K562 (cell line): ENCODE measurements around the gene AMBRA1. TPM values are rescaled to one million over a fixed set of nuclear protein-coding genes. Genes with fewer than 3 reads are reported as not detected.

Experiments
- CAMTA2 ChIP-seq: fragments of 250-450 bp; sonication (Bioruptor Pico); conservative IDR thresholded peaks from 2 replicates; pipeline ENCODE4 v1.5.1; 2022
- EHMT2 ChIP-seq: fragments of 450-650 bp; IDR thresholded peaks from 2 replicates; pipeline ENCODE4 v1.6.1; 2018; ENCODE audit warnings: antibody characterized with exemption
- ESRRA ChIP-seq: fragments of 450-650 bp; IDR thresholded peaks from 2 replicates; pipeline ENCODE4 v1.6.1; 2014; ENCODE audit warnings: low read depth, mild to moderate bottlenecking, moderate library complexity, borderline replicate concordance
- LEF1 ChIP-seq: fragments of 450-650 bp; IDR thresholded peaks from 2 replicates; pipeline ENCODE4 v1.6.1; 2016; ENCODE audit warnings: mild to moderate bottlenecking
- MEIS2 ChIP-seq: fragments of 450-650 bp; IDR thresholded peaks from 2 replicates; pipeline ENCODE4 v1.6.1; 2014; ENCODE audit warnings: mild to moderate bottlenecking; ENCODE audit not compliant: partially characterized antibody
- PHTF2 ChIP-seq: fragments of 250-450 bp; sonication (Bioruptor Pico); IDR thresholded peaks from 2 replicates; pipeline ENCODE4 v1.5.0; 2021; ENCODE audit warnings: mild to moderate bottlenecking
- RBM25 ChIP-seq: fragments of 200-400 bp; formaldehyde crosslinking; IDR thresholded peaks from 2 replicates; pipeline ENCODE4 v1.6.1; 2018; ENCODE audit warnings: low read length, low read depth, moderate library complexity; ENCODE audit not compliant: severe bottlenecking
- SETDB1 ChIP-seq: IDR thresholded peaks from one replicate; pipeline ENCODE4 v1.6.1; 2012; ENCODE audit warnings: low read length, control low read depth, inconsistent platforms
- ZFP30 ChIP-seq: fragments of 250-450 bp; sonication (Bioruptor Pico); IDR thresholded peaks from 2 replicates; pipeline ENCODE4 v1.8.0; 2022; ENCODE audit warnings: moderate library complexity, mild to moderate bottlenecking, inconsistent platforms, borderline replicate concordance
- ZNF12 ChIP-seq: sonication (generic); formaldehyde crosslinking; IDR thresholded peaks from 2 replicates; pipeline ENCODE4 v1.4.0; 2020; ENCODE audit warnings: mild to moderate bottlenecking, missing genetic modification reagents
- ZNF124 ChIP-seq: sonication (generic); formaldehyde crosslinking; IDR thresholded peaks from 2 replicates; pipeline ENCODE4 v1.8.1; 2022; ENCODE audit warnings: missing genetic modification reagents
- ZNF174 ChIP-seq: fragments of 250-450 bp; sonication (Bioruptor Pico); IDR thresholded peaks from 2 replicates; pipeline ENCODE4 v1.4.0; 2020; ENCODE audit warnings: mild to moderate bottlenecking
- ZNF584 ChIP-seq: fragments of 200-800 bp; sonication (Bioruptor generic); IDR thresholded peaks from 2 replicates; pipeline ENCODE4 v1.6.1; 2016; ENCODE audit warnings: low read depth, mild to moderate bottlenecking, missing genetic modification characterization, missing compliant biosample characterization
- polyA plus RNA-seq, 8 experiments: library from polyadenylated mRNA; depleted of rRNA in 4 of 8; stranded (reverse) in 5 of 8; unstranded in 3 of 8; fragments of >200 nt; fragmentation: Nextera tagmentation in 2 of 8; fragmentation: Illumina TruSeq in 1 of 8; extraction: Ambion mirVana in 2 of 8; extraction: Trizol in 1 of 8; gene quantifications; 2 replicates each; pipeline versions ENCODE4 v1.2.1 to v1.2.3, GENCODE V29; 2011 to 2014; ENCODE audit warnings: inconsistent platforms in 1 of 8, missing spikeins in 1 of 8
- total RNA-seq, 7 experiments: library from RNA; depleted of rRNA in 6 of 7; stranded (reverse); fragments of >200 nt in 6 of 7; fragmentation: Illumina TruSeq in 2 of 7; extraction: Trizol in 2 of 7; gene quantifications; 2 replicates each; pipeline versions ENCODE4 v1.2.1 to v1.2.3, GENCODE V29; 2011 to 2021; ENCODE audit warnings: low replicate concordance in 1 of 7
- TF ChIP-seq, protein P1 (sequence below): fragments of 450-650 bp; IDR thresholded peaks from 2 replicates; pipeline ENCODE4 v1.6.1; 2016; ENCODE audit warnings: borderline replicate concordance
- TF ChIP-seq, protein P2 (sequence below): sonication (generic); formaldehyde crosslinking; IDR thresholded peaks from 2 replicates; pipeline ENCODE4 v1.9.0; 2022; ENCODE audit warnings: mild to moderate bottlenecking, missing genetic modification reagents
- TF ChIP-seq, protein P3 (sequence below): sonication (generic); formaldehyde crosslinking; IDR thresholded peaks from 2 replicates; pipeline ENCODE4 v1.8.0; 2022; ENCODE audit warnings: mild to moderate bottlenecking, missing genetic modification reagents
- TF ChIP-seq, protein P4 (sequence below), 2 experiments: IDR thresholded peaks; 2 replicates each; pipeline ENCODE4 v1.6.1; 2011; ENCODE audit warnings: borderline replicate concordance in 1 of 2, control low read depth in 1 of 2, low read depth in 1 of 2, low read length in 1 of 2, mild to moderate bottlenecking in 1 of 2, mixed read lengths in 1 of 2, moderate library complexity in 1 of 2; ENCODE audit not compliant: insufficient read depth in 1 of 2, insufficient read length in 1 of 2, poor library complexity in 1 of 2, severe bottlenecking in 1 of 2; ENCODE audit errors: extremely low read depth in 1 of 2
- TF ChIP-seq, protein P5 (sequence below): fragments of 450-650 bp; IDR thresholded peaks from 2 replicates; pipeline ENCODE4 v1.6.1; 2016

AMBRA1 gene
- total and polyA plus RNA-seq, 9 of the 15 experiments (the other 6 are each of a cell fraction or from before 2014, with no cell fraction given), result 0.15 to 24.5 (median 13.0) TPM

DNA sequence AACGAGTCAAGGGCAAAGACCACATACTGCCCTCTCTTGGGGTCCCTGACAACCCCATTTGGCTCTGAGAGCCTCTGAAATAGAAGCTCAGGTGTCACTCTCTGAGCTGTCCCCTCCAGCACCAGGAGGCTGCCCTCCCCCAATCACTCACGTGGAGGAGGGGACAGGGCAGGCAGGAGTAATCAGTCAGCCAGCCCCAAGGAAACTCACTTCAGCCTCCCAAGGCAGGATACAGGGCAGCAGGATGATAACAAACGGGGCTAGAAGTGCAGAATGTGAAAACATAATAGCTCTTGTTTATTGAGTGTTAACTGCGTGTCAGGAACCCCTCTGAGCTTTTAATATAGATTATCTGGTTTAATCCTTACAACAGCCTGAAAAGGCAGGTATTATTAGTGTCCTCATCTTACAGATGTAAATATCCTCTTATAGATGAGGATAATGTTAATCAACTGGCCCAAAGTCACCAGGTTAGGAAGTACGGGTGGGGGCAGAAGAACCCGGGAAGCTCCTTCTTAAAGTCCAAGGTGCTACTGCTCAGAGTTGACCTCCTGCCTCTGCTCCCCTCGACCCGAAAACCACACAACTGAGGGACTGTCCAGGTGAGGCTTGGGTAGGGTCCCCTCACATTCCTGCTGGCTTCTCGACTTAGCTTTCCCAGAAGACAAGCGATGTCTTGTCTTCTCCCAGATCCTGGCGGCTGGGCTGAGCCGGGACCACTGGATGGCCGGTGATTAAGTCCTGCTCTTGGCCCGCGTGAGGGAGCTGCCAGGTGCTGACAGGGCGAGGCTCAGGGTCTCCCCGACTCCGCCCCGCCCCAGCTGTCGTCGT, 205.0 kb downstream of the AMBRA1 start (continued):
- TF ChIP-seq, protein P1, sequence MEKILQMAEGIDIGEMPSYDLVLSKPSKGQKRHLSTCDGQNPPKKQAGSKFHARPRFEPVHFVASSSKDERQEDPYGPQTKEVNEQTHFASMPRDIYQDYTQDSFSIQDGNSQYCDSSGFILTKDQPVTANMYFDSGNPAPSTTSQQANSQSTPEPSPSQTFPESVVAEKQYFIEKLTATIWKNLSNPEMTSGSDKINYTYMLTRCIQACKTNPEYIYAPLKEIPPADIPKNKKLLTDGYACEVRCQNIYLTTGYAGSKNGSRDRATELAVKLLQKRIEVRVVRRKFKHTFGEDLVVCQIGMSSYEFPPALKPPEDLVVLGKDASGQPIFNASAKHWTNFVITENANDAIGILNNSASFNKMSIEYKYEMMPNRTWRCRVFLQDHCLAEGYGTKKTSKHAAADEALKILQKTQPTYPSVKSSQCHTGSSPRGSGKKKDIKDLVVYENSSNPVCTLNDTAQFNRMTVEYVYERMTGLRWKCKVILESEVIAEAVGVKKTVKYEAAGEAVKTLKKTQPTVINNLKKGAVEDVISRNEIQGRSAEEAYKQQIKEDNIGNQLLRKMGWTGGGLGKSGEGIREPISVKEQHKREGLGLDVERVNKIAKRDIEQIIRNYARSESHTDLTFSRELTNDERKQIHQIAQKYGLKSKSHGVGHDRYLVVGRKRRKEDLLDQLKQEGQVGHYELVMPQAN, result peak; percentile 46; the same call in 1 of the 2 replicates
- TF ChIP-seq RBM25 (no peak), SETDB1 (no peak), ZNF174 (CRISPR knock-in tag) (no peak), ZNF12 (CRISPR knock-in tag) (no peak), ZNF584 (CRISPR knock-in tag) (no peak), ZFP30 (CRISPR knock-in tag) (no peak), ZNF124 (CRISPR knock-in tag) (no peak), EHMT2 (peak; percentile 75), LEF1 (0 out of 2 replicates have a peak, but pooled peaks have one; percentile 13), CAMTA2 (CRISPR knock-in tag) (no peak), PHTF2 (CRISPR knock-in tag) (no peak), MEIS2 (peak; percentile 40), ESRRA (peak; percentile 60)
- TF ChIP-seq, protein P2, sequence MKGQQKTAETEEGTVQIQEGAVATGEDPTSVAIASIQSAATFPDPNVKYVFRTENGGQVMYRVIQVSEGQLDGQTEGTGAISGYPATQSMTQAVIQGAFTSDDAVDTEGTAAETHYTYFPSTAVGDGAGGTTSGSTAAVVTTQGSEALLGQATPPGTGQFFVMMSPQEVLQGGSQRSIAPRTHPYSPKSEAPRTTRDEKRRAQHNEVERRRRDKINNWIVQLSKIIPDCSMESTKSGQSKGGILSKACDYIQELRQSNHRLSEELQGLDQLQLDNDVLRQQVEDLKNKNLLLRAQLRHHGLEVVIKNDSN (CRISPR knock-in tag), result peak; percentile 47; the same call in 1 of the 2 replicates
- TF ChIP-seq, protein P3, sequence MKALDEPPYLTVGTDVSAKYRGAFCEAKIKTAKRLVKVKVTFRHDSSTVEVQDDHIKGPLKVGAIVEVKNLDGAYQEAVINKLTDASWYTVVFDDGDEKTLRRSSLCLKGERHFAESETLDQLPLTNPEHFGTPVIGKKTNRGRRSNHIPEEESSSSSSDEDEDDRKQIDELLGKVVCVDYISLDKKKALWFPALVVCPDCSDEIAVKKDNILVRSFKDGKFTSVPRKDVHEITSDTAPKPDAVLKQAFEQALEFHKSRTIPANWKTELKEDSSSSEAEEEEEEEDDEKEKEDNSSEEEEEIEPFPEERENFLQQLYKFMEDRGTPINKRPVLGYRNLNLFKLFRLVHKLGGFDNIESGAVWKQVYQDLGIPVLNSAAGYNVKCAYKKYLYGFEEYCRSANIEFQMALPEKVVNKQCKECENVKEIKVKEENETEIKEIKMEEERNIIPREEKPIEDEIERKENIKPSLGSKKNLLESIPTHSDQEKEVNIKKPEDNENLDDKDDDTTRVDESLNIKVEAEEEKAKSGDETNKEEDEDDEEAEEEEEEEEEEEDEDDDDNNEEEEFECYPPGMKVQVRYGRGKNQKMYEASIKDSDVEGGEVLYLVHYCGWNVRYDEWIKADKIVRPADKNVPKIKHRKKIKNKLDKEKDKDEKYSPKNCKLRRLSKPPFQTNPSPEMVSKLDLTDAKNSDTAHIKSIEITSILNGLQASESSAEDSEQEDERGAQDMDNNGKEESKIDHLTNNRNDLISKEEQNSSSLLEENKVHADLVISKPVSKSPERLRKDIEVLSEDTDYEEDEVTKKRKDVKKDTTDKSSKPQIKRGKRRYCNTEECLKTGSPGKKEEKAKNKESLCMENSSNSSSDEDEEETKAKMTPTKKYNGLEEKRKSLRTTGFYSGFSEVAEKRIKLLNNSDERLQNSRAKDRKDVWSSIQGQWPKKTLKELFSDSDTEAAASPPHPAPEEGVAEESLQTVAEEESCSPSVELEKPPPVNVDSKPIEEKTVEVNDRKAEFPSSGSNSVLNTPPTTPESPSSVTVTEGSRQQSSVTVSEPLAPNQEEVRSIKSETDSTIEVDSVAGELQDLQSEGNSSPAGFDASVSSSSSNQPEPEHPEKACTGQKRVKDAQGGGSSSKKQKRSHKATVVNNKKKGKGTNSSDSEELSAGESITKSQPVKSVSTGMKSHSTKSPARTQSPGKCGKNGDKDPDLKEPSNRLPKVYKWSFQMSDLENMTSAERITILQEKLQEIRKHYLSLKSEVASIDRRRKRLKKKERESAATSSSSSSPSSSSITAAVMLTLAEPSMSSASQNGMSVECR (CRISPR knock-in tag), result peak; percentile 72
- TF ChIP-seq, protein P4, sequence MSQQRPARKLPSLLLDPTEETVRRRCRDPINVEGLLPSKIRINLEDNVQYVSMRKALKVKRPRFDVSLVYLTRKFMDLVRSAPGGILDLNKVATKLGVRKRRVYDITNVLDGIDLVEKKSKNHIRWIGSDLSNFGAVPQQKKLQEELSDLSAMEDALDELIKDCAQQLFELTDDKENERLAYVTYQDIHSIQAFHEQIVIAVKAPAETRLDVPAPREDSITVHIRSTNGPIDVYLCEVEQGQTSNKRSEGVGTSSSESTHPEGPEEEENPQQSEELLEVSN (IDR thresholded peaks at IDR 0.05; ENCODE audit: borderline replicate concordance in 1 of 2, extremely low read depth in 1 of 2, insufficient read depth in 1 of 2, insufficient read length in 1 of 2, low read depth in 1 of 2, low read length in 1 of 2, poor library complexity in 1 of 2, severe bottlenecking in 1 of 2), result no peak
- TF ChIP-seq, protein P5, sequence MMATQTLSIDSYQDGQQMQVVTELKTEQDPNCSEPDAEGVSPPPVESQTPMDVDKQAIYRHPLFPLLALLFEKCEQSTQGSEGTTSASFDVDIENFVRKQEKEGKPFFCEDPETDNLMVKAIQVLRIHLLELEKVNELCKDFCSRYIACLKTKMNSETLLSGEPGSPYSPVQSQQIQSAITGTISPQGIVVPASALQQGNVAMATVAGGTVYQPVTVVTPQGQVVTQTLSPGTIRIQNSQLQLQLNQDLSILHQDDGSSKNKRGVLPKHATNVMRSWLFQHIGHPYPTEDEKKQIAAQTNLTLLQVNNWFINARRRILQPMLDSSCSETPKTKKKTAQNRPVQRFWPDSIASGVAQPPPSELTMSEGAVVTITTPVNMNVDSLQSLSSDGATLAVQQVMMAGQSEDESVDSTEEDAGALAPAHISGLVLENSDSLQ, result peak; percentile 57
